Coronary artery (tissue), 2 donors: Measurements from ENCODE around the gene NIT1.
"Not testable (repeated sequence)": the region's sequence is repeated elsewhere in the genome, so short reads cannot be mapped to it uniquely, and the experiment has no call there.

Experiments
- DNase-seq: peaks from one replicate; pipeline ENCODE4 v3.0.0-alpha.2; 2017; ENCODE audit warnings: low spot score
- H3K27ac ChIP-seq, 2 donors: fragments of 200-600 bp; sonication (generic); one replicate each; pipeline ENCODE4 v1.5.1; 2016 to 2019
- H3K4me3 ChIP-seq: fragments of 200-600 bp; sonication (generic); 2 replicates; pipeline ENCODE4 v1.5.1; 2016; ENCODE audit warnings: mild to moderate bottlenecking, moderate library complexity
- CTCF ChIP-seq: fragments of 200-600 bp; sonication (generic); IDR thresholded peaks from one replicate; pipeline ENCODE4 v1.5.1; 2019; ENCODE audit warnings: antibody characterized with exemption

NIT1 gene

DNA sequence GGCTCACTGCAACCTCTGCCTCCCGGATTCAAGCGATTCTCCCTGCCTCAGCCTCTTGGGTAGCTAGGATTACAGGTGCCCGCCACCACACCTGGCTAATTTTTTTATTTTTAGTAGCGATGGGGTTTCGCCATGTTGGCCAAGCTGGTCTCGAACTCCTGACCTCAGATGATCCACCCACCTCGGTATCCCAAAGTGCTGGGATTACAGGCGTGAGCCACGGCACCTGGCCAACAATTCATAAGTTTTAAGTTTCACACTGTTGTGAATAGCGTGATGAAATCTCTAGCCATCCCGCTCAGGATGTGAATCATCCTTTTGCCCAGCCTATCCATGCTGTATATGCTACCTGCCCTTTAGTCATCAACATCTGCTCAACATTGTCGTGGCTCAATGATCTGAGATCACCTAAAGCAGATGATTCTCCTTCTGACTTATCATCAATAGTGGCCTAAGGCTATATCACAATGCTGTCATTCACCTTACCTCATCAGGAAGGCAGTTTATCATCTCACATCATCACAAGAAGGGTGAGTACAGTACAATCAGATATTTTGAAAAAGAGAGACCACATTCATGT is 2.7 kb upstream of the NIT1 start:
- DNase-seq: no peak
- Histone ChIP-seq H3K4me3 (no peak overlapping the region), H3K27ac (no peak overlapping the region)
- no peak for TF ChIP-seq CTCF

DNA sequence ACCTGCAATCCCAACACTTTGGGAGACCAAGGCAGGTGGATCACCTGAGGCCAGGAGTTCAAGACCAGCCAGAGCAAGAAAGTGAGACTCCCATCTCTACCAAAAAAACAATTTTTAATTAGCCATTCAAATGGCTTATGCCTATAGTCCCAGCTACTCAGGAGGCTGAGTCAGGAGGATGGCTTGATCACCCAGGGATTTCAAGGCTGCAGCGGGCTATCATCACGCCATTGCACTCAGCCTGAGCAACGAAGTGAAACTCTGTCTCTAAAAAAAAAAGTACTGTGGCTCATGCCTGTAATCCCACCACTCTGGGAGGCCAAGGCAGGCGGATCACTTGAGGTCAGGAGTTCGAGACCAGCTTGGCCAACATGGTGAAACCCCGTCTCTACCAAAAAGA is 1.9 kb upstream of the NIT1 start:
- not testable (repeated sequence) for DNase-seq, H3K27ac ChIP-seq, H3K4me3 ChIP-seq

DNA sequence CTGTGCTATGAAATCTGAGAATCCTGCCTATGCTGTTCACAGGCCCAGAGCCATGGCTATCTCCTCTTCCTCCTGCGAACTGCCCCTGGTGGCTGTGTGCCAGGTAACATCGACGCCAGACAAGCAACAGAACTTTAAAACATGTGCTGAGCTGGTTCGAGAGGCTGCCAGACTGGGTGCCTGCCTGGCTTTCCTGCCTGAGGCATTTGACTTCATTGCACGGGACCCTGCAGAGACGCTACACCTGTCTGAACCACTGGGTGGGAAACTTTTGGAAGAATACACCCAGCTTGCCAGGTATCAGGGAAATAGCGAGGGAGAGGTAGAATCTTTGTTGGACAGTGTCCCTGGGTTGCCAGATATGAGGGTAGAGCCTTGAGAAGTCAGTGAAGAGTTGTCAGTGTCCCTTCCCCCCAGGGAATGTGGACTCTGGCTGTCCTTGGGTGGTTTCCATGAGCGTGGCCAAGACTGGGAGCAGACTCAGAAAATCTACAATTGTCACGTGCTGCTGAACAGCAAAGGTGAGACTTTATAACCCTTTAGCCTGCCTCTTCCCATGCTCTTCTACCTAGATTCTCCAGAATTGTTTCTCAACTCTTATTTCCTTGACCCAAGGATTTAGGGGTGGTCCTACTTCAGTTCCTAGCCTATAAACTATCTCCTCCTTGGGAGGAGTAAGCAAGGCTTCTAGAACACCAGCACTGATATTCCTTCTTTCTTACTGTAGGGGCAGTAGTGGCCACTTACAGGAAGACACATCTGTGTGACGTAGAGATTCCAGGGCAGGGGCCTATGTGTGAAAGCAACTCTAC is 1.4 kb downstream of the NIT1 start:
- peak overlapping the region; percentile 81 to 96 for H3K27ac ChIP-seq
- peak; percentile 19 for TF ChIP-seq CTCF
- H3K4me3 ChIP-seq: peak overlapping the region; percentile 94
- DNase-seq: no peak

DNA sequence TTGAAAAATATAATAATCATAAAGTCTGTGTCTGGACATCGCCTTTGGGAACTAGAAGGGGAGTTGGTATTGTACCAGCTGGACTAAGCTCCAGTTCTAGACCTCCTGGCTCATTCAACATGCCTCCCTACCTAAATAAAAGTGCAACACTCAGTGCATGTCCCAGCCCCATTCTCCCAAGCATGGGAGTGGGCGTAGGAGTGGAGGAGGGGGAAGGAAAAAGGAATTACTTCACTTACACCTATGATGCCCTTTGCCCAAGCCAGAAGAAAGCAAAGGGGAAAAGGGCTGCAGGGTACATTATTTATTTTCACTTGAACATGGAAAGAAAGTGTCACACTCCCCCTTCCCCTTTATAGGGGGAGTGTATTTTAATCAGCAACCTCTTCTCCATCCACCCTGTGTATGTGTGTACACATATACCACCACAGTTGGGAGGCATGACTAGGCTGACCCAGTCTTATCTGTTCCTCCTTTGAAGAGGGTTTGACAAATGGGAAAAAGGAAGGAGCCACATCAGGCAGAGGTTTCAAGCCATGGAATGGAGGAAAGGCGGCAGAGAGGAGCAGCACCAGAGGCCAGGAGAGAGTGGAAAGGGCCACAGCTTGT is 3.2 kb downstream of the NIT1 start:
- H3K4me3 ChIP-seq: no peak overlapping the region
- no peak overlapping the region for H3K27ac ChIP-seq
- TF ChIP-seq CTCF: no peak
- no peak for DNase-seq

DNA sequence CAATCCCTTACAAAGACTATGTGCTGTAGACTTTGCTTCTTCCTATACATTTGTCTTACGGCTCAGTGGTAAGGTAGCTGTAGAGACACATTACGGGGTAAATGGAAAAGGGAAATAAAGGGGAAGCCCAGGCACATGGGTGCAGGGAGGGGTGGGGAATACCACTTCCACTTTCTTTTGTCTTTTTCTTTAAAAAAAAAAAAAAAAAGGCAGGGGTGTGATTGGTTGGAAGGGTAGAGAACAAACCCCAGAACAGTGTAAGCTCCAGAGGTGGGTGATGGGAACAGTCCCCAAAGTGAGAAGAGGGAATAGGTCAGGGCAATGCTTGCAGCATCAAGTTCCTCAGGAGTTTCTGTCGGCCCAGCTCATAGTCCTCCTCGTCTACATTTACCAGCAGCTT is 3.9 kb downstream of the NIT1 start:
- no peak overlapping the region for H3K4me3 ChIP-seq
- no peak for TF ChIP-seq CTCF
- no peak for DNase-seq
- H3K27ac ChIP-seq: no peak overlapping the region

- DNase-seq: no peak
- TF ChIP-seq CTCF: no peak
- no peak overlapping the region for H3K4me3 ChIP-seq
- no peak overlapping the region for H3K27ac ChIP-seq
These were observed 5.1 kb downstream of the NIT1 start for GRCh38 chr1:161122967-161123366.

DNA sequence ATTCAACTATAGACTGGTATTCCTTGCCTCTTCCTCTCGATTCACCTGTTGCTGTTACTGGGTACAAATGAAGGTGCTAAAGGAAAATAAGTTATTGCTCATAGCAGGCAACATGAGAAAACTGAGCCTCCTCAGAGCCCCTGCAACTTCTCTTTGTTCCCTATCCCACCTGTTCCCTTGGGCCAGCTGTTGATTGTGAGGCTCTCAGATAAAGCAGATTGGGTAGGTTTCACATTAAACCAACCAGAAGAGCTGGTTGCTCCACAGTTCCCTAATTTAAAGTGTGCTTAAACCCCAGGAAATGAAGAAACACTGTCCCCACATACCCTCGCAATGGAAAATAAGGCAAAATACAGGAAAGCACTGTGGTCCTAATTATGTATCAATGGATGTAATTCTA is 9.7 kb downstream of the NIT1 start:
- no peak overlapping the region for H3K27ac ChIP-seq
- no peak for DNase-seq
- no peak for TF ChIP-seq CTCF
- H3K4me3 ChIP-seq: no peak overlapping the region
